DOHH2 (cell line): ENCODE data around the gene NCAPG2.

Source experiments
- H3F3A ChIP-seq: fragments of 200-600 bp; sonication (generic), shearing (Covaris generic); 2 replicates; pipeline ENCODE4 v1.6.0; 2016; ENCODE audit warnings: antibody characterized with exemption, mild to moderate bottlenecking; ENCODE audit not compliant: control insufficient read depth, insufficient read depth
- H3K27ac ChIP-seq: fragments of 200-600 bp; sonication (generic); 2 replicates; pipeline ENCODE4 v1.5.1; 2014; ENCODE audit warnings: low read depth, mild to moderate bottlenecking, low read length, moderate library complexity
- H3K27me3 ChIP-seq: fragments of 200-600 bp; sonication (generic); 2 replicates; pipeline ENCODE4 v1.6.1; 2014; ENCODE audit warnings: mild to moderate bottlenecking, low read length, mixed read lengths; ENCODE audit not compliant: control insufficient read depth
- H3K36me3 ChIP-seq: fragments of 200-600 bp; sonication (generic); 2 replicates; pipeline ENCODE4 v1.6.1; 2014; ENCODE audit warnings: mild to moderate bottlenecking, low read length, moderate library complexity, mixed read lengths; ENCODE audit not compliant: control insufficient read depth
- H3K4me1 ChIP-seq: fragments of 200-600 bp; sonication (generic); 2 replicates; pipeline ENCODE4 v1.6.1; 2014; ENCODE audit warnings: mild to moderate bottlenecking, low read length, mixed read lengths; ENCODE audit not compliant: control insufficient read depth
- H3K4me2 ChIP-seq: fragments of 200-600 bp; sonication (generic); 2 replicates; pipeline ENCODE4 v1.6.0; 2014; ENCODE audit warnings: mild to moderate bottlenecking, low read length, moderate library complexity
- H3K4me3 ChIP-seq: fragments of 200-600 bp; sonication (generic); 2 replicates; pipeline ENCODE4 v1.5.1; 2014; ENCODE audit warnings: mild to moderate bottlenecking, low read length, mixed read lengths
- H3K79me2 ChIP-seq: fragments of 200-600 bp; sonication (generic); 2 replicates; pipeline ENCODE4 v1.6.1; 2014; ENCODE audit warnings: mild to moderate bottlenecking, low read length, mixed read lengths; ENCODE audit not compliant: control insufficient read depth
- H3K9me2 ChIP-seq: fragments of 200-600 bp; sonication (generic); replicated peaks from 2 replicates; pipeline ENCODE4 v1.6.1; 2014; ENCODE audit warnings: mild to moderate bottlenecking, low read length, mixed read lengths; ENCODE audit not compliant: control insufficient read depth
- H3K9me3 ChIP-seq: fragments of 200-600 bp; sonication (generic); 2 replicates; pipeline ENCODE4 v1.6.1; 2014; ENCODE audit warnings: antibody characterized with exemption, low read length, mixed read lengths; ENCODE audit not compliant: control insufficient read depth, insufficient read depth
- H4K20me1 ChIP-seq: fragments of 200-600 bp; sonication (generic); 2 replicates; pipeline ENCODE4 v1.6.0; 2014; ENCODE audit warnings: low read depth, mild to moderate bottlenecking, antibody characterized with exemption, low read length, moderate library complexity; ENCODE audit not compliant: control insufficient read depth, insufficient read depth
- EZH2phosphoT487 ChIP-seq: fragments of 200-600 bp; sonication (generic); IDR thresholded peaks from 2 replicates; pipeline ENCODE4 v1.6.1; 2017; ENCODE audit warnings: borderline replicate concordance, mild to moderate bottlenecking, antibody characterized with exemption, low read length, moderate library complexity, mixed read lengths
- TF ChIP-seq, protein P1 (sequence below): fragments of 200-600 bp; sonication (generic); IDR thresholded peaks from one replicate; pipeline ENCODE4 v1.5.1; 2014; ENCODE audit warnings: antibody characterized with exemption, mild to moderate bottlenecking, low read depth, low read length; ENCODE audit not compliant: poor library complexity, severe bottlenecking

Gene NCAPG2

GRCh38 chr7:158695056-158695455 is 9.5 kb downstream of the NCAPG2 start:
- no peaks in the 10 kb centered on the region for H3K9me3 ChIP-seq
- H3K79me2 ChIP-seq = peaks cover 74% of the 10 kb centered on the region

GRCh38 chr7:158694650-158695049 is 10.0 kb downstream of the NCAPG2 start:
- Histone ChIP-seq H4K20me1 (peaks cover 9% of the 10 kb centered on the region; the same call in 1 of the 2 replicates), H3K4me2 (no peak overlapping the region), H3K9me2 (no peaks in the 10 kb centered on the region), H3F3A (no peaks in the 10 kb centered on the region), H3K36me3 (peaks cover 94% of the 10 kb centered on the region), H3K27me3 (no peaks in the 10 kb centered on the region), H3K4me3 (no peak overlapping the region), H3K27ac (no peak overlapping the region), H3K9me3 (no peaks in the 10 kb centered on the region), H3K79me2 (peaks cover 70% of the 10 kb centered on the region), H3K4me1 (no peaks in the 10 kb centered on the region)
- TF ChIP-seq, protein P1, sequence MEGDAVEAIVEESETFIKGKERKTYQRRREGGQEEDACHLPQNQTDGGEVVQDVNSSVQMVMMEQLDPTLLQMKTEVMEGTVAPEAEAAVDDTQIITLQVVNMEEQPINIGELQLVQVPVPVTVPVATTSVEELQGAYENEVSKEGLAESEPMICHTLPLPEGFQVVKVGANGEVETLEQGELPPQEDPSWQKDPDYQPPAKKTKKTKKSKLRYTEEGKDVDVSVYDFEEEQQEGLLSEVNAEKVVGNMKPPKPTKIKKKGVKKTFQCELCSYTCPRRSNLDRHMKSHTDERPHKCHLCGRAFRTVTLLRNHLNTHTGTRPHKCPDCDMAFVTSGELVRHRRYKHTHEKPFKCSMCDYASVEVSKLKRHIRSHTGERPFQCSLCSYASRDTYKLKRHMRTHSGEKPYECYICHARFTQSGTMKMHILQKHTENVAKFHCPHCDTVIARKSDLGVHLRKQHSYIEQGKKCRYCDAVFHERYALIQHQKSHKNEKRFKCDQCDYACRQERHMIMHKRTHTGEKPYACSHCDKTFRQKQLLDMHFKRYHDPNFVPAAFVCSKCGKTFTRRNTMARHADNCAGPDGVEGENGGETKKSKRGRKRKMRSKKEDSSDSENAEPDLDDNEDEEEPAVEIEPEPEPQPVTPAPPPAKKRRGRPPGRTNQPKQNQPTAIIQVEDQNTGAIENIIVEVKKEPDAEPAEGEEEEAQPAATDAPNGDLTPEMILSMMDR = no peak
- TF ChIP-seq EZH2phosphoT487 = no peak

More at GRCh38 chr7:158695056-158695455, 9.5 kb downstream of the NCAPG2 start:
- H4K20me1 ChIP-seq = peaks cover 9% of the 10 kb centered on the region; the same call in 1 of the 2 replicates
- no peak overlapping the region for H3K4me2 ChIP-seq
- H3K36me3 ChIP-seq = peaks cover 93% of the 10 kb centered on the region
- no peak overlapping the region for H3K4me3 ChIP-seq
- H3K9me2 ChIP-seq = no peaks in the 10 kb centered on the region
- no peaks in the 10 kb centered on the region for H3K4me1 ChIP-seq
- no peaks in the 10 kb centered on the region for H3K27me3 ChIP-seq
- no peak overlapping the region for H3K27ac ChIP-seq
- TF ChIP-seq, protein P1 = no peak
- TF ChIP-seq EZH2phosphoT487 = no peak
- no peaks in the 10 kb centered on the region for H3F3A ChIP-seq

DNA sequence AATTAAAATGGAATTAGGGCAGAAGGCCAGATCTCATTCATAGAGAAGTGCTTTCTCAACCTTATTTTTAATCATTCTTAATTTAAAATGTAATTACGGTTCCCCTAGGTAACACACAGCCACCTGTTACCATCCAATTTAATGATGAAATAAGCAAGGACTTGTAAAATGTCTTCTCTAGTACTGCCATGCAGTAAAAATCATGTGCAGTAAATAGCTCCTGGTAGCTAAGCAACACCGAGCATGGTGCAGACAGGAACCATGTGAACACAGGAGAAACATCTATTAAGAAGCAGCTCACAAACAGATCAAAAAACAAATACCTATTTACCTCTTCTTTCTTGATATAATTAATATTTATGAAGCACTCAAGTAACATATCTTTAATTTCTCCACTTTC is 15.1 kb downstream of the NCAPG2 start:
- Histone ChIP-seq H4K20me1 (0 out of 2 replicates have a peak, but pooled peaks cover 3% of the 10 kb centered on the region), H3K79me2 (peaks cover 19% of the 10 kb centered on the region), H3K27ac (no peak overlapping the region), H3K4me2 (no peak overlapping the region), H3K27me3 (no peaks in the 10 kb centered on the region), H3K4me3 (no peak overlapping the region), H3K9me2 (no peaks in the 10 kb centered on the region), H3K9me3 (no peaks in the 10 kb centered on the region), H3K4me1 (no peaks in the 10 kb centered on the region), H3K36me3 (peaks cover 95% of the 10 kb centered on the region), H3F3A (no peaks in the 10 kb centered on the region)
- TF ChIP-seq, protein P1 = no peak
- TF ChIP-seq EZH2phosphoT487 = no peak

DNA sequence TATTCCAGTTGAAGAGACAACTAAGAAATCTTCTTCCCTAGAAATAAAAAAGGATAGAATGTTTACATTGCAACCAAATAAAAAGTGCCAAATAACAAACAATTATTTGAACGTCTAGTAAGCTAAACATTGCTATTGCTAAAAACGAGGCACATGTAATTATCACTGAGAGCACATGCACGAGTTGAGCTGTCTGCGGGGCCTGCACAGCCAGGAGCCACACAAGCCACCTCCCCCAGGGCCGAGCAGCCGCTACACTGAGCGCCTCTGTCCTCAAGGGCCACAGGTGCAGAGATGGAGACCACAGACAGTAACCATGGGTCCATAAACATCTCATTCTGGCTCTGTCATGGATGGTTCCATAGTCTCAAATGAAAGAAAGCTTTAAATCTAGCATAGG is 17.2 kb downstream of the NCAPG2 start:
- Histone ChIP-seq H3K79me2 (peaks cover 4% of the 10 kb centered on the region), H3K27ac (no peak overlapping the region), H3K36me3 (peaks cover 94% of the 10 kb centered on the region), H3F3A (no peaks in the 10 kb centered on the region), H3K9me3 (no peaks in the 10 kb centered on the region), H4K20me1 (no peaks in the 10 kb centered on the region), H3K4me2 (no peak overlapping the region), H3K27me3 (no peaks in the 10 kb centered on the region), H3K4me1 (no peaks in the 10 kb centered on the region), H3K9me2 (no peaks in the 10 kb centered on the region), H3K4me3 (no peak overlapping the region)
- TF ChIP-seq, protein P1 = no peak
- no peak for TF ChIP-seq EZH2phosphoT487
